ENCODE results near the gene SCRN2. TPM values are rescaled to one million over a fixed set of nuclear protein-coding genes. Genes with fewer than 3 reads are reported as not detected.

Gene SCRN2
- total and polyA plus RNA-seq, 8 donors: 26.4 to 47.7 (median 39.0) TPM

GRCh38 chr17:47801906-47802305 is 39.2 kb downstream of the SCRN2 start:
- no peak overlapping the region for H3K4me3 ChIP-seq
- no peaks in the 10 kb centered on the region for H3K4me1 ChIP-seq
- no peaks in the 10 kb centered on the region for H3K9me3 ChIP-seq
- no peak for ATAC-seq
- H3K36me3 ChIP-seq: peaks cover 0 to 4% of the 10 kb centered on the region in 2 donors
- intact Hi-C loops (cut with DNase I): no loop called here
- H3K27me3 ChIP-seq: peaks cover 0 to 10% of the 10 kb centered on the region in 2 donors
- H3K27ac ChIP-seq: no peak overlapping the region
- DNase-seq: no peak
- TF ChIP-seq, protein P1, sequence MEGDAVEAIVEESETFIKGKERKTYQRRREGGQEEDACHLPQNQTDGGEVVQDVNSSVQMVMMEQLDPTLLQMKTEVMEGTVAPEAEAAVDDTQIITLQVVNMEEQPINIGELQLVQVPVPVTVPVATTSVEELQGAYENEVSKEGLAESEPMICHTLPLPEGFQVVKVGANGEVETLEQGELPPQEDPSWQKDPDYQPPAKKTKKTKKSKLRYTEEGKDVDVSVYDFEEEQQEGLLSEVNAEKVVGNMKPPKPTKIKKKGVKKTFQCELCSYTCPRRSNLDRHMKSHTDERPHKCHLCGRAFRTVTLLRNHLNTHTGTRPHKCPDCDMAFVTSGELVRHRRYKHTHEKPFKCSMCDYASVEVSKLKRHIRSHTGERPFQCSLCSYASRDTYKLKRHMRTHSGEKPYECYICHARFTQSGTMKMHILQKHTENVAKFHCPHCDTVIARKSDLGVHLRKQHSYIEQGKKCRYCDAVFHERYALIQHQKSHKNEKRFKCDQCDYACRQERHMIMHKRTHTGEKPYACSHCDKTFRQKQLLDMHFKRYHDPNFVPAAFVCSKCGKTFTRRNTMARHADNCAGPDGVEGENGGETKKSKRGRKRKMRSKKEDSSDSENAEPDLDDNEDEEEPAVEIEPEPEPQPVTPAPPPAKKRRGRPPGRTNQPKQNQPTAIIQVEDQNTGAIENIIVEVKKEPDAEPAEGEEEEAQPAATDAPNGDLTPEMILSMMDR (IDR thresholded peaks at IDR 0.05): no peak

DNA sequence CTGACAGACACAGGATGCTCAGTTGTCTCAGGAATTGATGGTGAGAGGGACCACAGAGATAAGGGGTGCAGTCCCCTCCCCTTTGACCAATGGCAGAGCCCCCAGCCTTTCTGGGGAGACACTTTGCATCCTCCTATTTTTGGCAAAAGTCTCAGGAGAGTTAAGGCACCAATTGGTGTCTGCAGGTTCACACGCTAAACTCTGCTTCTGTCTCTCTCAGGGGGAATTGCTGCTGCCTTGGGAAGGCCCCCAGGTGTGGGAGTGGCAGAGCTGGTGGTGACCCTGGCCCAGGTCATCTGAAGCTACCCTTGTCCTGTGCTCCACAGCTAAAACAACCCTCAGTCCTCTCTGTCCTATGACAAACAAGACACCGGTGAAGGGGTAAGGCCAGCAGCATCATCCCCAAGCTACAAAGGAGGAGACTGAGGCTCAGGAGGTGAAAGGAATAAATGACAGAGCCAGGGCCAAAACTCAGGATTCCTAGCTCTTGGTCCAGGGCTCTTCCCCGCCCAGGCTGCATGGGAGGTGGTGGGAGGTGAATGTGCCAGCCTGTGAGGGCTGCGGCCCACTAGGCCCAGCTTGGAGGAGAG is 39.8 kb downstream of the SCRN2 start:
- peaks cover 0 to 10% of the 10 kb centered on the region in 2 donors for H3K27me3 ChIP-seq
- no peaks in the 10 kb centered on the region for H3K4me1 ChIP-seq
- intact Hi-C loops (cut with DNase I): no loop called here
- ATAC-seq (no peak), DNase-seq (no peak)
- no peaks in the 10 kb centered on the region for H3K9me3 ChIP-seq
- TF ChIP-seq, protein P1 (IDR thresholded peaks at IDR 0.05): no peak
- H3K27ac ChIP-seq: no peak overlapping the region
- no peak overlapping the region for H3K4me3 ChIP-seq
- H3K36me3 ChIP-seq: no peaks in the 10 kb centered on the region

DNA sequence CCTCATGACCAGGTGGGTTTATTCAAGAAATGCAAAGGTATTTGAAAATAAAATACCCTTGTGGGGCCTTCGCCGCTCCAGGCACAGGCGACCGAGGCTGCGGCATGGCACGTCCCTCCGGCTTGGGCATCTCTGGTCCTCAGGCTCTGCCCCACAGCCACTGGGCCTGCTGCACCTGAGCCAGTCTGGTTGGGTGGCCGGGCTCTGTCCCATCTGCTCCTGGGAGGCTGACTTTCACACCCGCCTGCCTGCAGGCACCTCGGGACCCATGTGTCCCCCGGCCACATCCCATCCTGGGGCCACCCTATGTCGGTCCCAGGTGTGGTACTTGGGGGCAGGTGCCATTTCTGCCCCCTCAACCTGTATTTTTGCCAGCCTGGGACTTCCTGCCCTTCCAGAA is 40.4 kb downstream of the SCRN2 start:
- Histone ChIP-seq H3K27me3 (peaks cover 0 to 10% of the 10 kb centered on the region in 2 donors), H3K9me3 (no peaks in the 10 kb centered on the region), H3K36me3 (no peaks in the 10 kb centered on the region), H3K27ac (no peak overlapping the region), H3K4me3 (no peak overlapping the region), H3K4me1 (no peaks in the 10 kb centered on the region)
- TF ChIP-seq, protein P1 (IDR thresholded peaks at IDR 0.05): no peak
- ATAC-seq (no peak), DNase-seq (no peak)
- intact Hi-C loops (cut with DNase I): no loop called here

- no peak for DNase-seq
These were observed 43.3 kb downstream of the SCRN2 start for GRCh38 chr17:47797797-47798196.

GRCh38 chr17:47792979-47793378 is 48.1 kb downstream of the SCRN2 start:
- no peak overlapping the region for H3K27ac ChIP-seq
- H3K4me1 ChIP-seq: peaks cover 5 to 10% of the 10 kb centered on the region in 2 donors
- H3K27me3 ChIP-seq: peaks cover 46 to 82% of the 10 kb centered on the region in 2 donors
- H3K9me3 ChIP-seq: no peaks in the 10 kb centered on the region
- H3K36me3 ChIP-seq: no peaks in the 10 kb centered on the region
- no peak overlapping the region for H3K4me3 ChIP-seq
- DNase-seq (no peak), ATAC-seq (no peak)
- TF ChIP-seq, protein P1 (IDR thresholded peaks at IDR 0.05): no peak
- intact Hi-C loops (cut with DNase I): no loop called here

More at GRCh38 chr17:47797797-47798196, 43.3 kb downstream of the SCRN2 start:
- ATAC-seq: no peak
- no peak overlapping the region for H3K27ac ChIP-seq
- H3K4me3 ChIP-seq: no peak overlapping the region
- no peaks in the 10 kb centered on the region for H3K4me1 ChIP-seq
- TF ChIP-seq, protein P1 (IDR thresholded peaks at IDR 0.05): no peak
- no peaks in the 10 kb centered on the region for H3K36me3 ChIP-seq
- H3K27me3 ChIP-seq: peaks cover 3 to 33% of the 10 kb centered on the region in 2 donors
- intact Hi-C loops (cut with DNase I): no loop called here
- H3K9me3 ChIP-seq: no peaks in the 10 kb centered on the region
